ENCODE data around the gene IER5L. TPM values are rescaled to one million over a fixed set of nuclear protein-coding genes. Genes with fewer than 3 reads are reported as not detected.
A peak's percentile ranks its signal among the peaks of the same experiment; 100 is the strongest.

The IER5L gene
- total and polyA plus RNA-seq, 2 donors (not counting 3 experiments of a cell fraction or from before 2014, with no cell fraction given): 5.3 to 12.3 TPM

GRCh38 chr9:129138144-129138462 is 40.0 kb downstream of the IER5L start:
- H3K9me1 ChIP-seq (replicated peaks; ENCODE audit: control insufficient read depth, extremely low read depth, insufficient read depth, low read length): no peaks in the 10 kb centered on the region
- H3K4me2 ChIP-seq (ENCODE audit: insufficient read depth, low read length): no peak overlapping the region
- H3K27ac ChIP-seq (ENCODE audit: insufficient read depth, low read depth, low read length): peak overlapping the region; percentile 99
- peaks cover 4% of the 10 kb centered on the region for H3K79me2 ChIP-seq (ENCODE audit: control insufficient read depth, insufficient read depth, low read length)
- no peak for FAIRE-seq
- no peak overlapping the region for H2AFZ ChIP-seq (ENCODE audit: low read depth, low read length)
- no TSS peak for BruUV-seq (replicated peaks)
- TF ChIP-seq GATA2 (IDR thresholded peaks at IDR 0.05; ENCODE audit: insufficient read depth, insufficient read length, low read depth, low read length) (no peak), JUN (IDR thresholded peaks at IDR 0.05; ENCODE audit: borderline replicate concordance, insufficient read depth, insufficient read length, low read depth) (no peak), POLR2AphosphoS5 (IDR thresholded peaks at IDR 0.05; ENCODE audit: insufficient read depth, low read depth, low read length) (no peak), CTCF (IDR thresholded peaks at IDR 0.05; ENCODE audit: extremely low read depth in 1 of 2, insufficient read depth in 1 of 2, low read depth in 1 of 2, low read length in 2 of 2) (no peak), MAX (IDR thresholded peaks at IDR 0.05; ENCODE audit: insufficient read depth, insufficient read length) (no peak), FOS (IDR thresholded peaks at IDR 0.05; ENCODE audit: borderline replicate concordance, insufficient read depth, low read length) (no peak), EZH2 (IDR thresholded peaks at IDR 0.05; ENCODE audit: borderline replicate concordance, low read depth, low read length, severe bottlenecking) (no peak), MYC (IDR thresholded peaks at IDR 0.05; ENCODE audit: low read depth, low read length) (no peak), POLR2A (IDR thresholded peaks at IDR 0.05; ENCODE audit: low read depth, low read length) (no peak)
- H3K36me3 ChIP-seq (ENCODE audit: control insufficient read depth in 2 of 2, extremely low read depth in 1 of 2, insufficient read depth in 2 of 2, low read length in 2 of 2): peaks cover 6 to 11% of the 10 kb centered on the region in 2 experiments
- POLR2A ChIA-PET: interaction anchor here (2.8 kb wide), 1 partner anchor 38 kb away, joined by 39 read pairs; the partner anchor contains the start of gene IER5L
- dilution Hi-C loops (cut with MboI; ENCODE audit: extremely low pct_ligation_motif_present, low sequenced_read_pairs) (no loop called here), intact Hi-C loops (cut with micrococcal nuclease) (loop anchor here (2.0 to 5.0 kb wide), 2 partner anchors 431 to 644 kb away; no protein-coding TSS in a partner anchor)
- H3K9ac ChIP-seq (replicated peaks; ENCODE audit: extremely low read depth, insufficient read depth, low read length): no peak overlapping the region
- H3K4me3 ChIP-seq (replicated peaks in 1 of 3; ENCODE audit: insufficient read depth in 1 of 3, low read depth in 1 of 3, low read length in 3 of 3): no peak overlapping the region
- H3K4me1 ChIP-seq (ENCODE audit: control insufficient read depth, extremely low read depth, insufficient read depth, low read length): peaks cover 44% of the 10 kb centered on the region
- H3K9me3 ChIP-seq (replicated peaks; ENCODE audit: control insufficient read depth, insufficient read depth, low read length): no peaks in the 10 kb centered on the region
- H4K20me1 ChIP-seq (replicated peaks; ENCODE audit: control insufficient read depth, extremely low read depth, insufficient read depth, low read length): no peaks in the 10 kb centered on the region
- H3K27me3 ChIP-seq (ENCODE audit: control insufficient read depth in 2 of 2, insufficient read depth in 2 of 2, low read length in 2 of 2): no peaks in the 10 kb centered on the region
- CTCF ChIA-PET: interaction anchor here (0.9 to 9.5 kb wide), 18 partner anchors 10 to 646 kb away, joined by 3 to 287 read pairs (median 9); partner anchors contain the start of genes ASB6, C9orf50, IER5L and NTMT1
- DNase-seq (ENCODE audit: low read depth, low spot score): no peak

Data from endothelial cell of umbilical vein (primary cell).